HEK293T (cell line): Measurements from ENCODE around the gene ITFG1.

ENCODE experiments used
- BHLHE40 ChIP-seq: fragments of 450-650 bp; IDR thresholded peaks from 2 replicates; pipeline ENCODE4 v1.6.1; 2016; ENCODE audit warnings: mild to moderate bottlenecking, moderate library complexity, borderline replicate concordance
- SP1 ChIP-seq: fragments of 450-650 bp; IDR thresholded peaks from 2 replicates; pipeline ENCODE4 v1.6.1; 2017
- ZNF384 ChIP-seq: fragments of 450-650 bp; IDR thresholded peaks from 2 replicates; pipeline ENCODE4 v1.6.1; 2016

GRCh38 chr16:47426806-47427205 is 34.1 kb downstream of the ITFG1 start:
- TF ChIP-seq BHLHE40 (no peak), SP1 (no peak), ZNF384 (no peak)
